22Rv1 (cell line): ENCODE measurements around the gene ACACB.

Source experiments
- H3K27ac ChIP-seq: fragments of 450-650 bp; 2 replicates; pipeline ENCODE4 v1.5.1; 2017
- CTCF ChIP-seq: fragments of 450-650 bp; IDR thresholded peaks from 2 replicates; pipeline ENCODE4 v1.5.1; 2017; ENCODE audit warnings: mild to moderate bottlenecking
- ZFX ChIP-seq: fragments of 450-650 bp; IDR thresholded peaks from 2 replicates; pipeline ENCODE4 v1.6.1; 2017; ENCODE audit warnings: antibody characterized with exemption, borderline replicate concordance

The ACACB gene

GRCh38 chr12:109154451-109155438 is 38.4 kb downstream of the ACACB start:
- peak overlapping the region; percentile 87 for H3K27ac ChIP-seq
- TF ChIP-seq CTCF (no peak), ZFX (no peak)

GRCh38 chr12:109156036-109156435 is 39.6 kb downstream of the ACACB start:
- H3K27ac ChIP-seq: no peak overlapping the region
- TF ChIP-seq CTCF (no peak), ZFX (no peak)

- H3K27ac ChIP-seq: no peak overlapping the region
- no peak for TF ChIP-seq ZFX
- TF ChIP-seq CTCF: no peak
Observed at GRCh38 chr12:109156586-109156985, 40.2 kb downstream of the ACACB start.

- H3K27ac ChIP-seq: no peak overlapping the region
- no peak for TF ChIP-seq CTCF
- TF ChIP-seq ZFX: no peak
Observed at GRCh38 chr12:109157986-109158385, 41.6 kb downstream of the ACACB start.

GRCh38 chr12:109160433-109160832 is 44.0 kb downstream of the ACACB start:
- no peak overlapping the region for H3K27ac ChIP-seq
- TF ChIP-seq ZFX (no peak), CTCF (no peak)

- H3K27ac ChIP-seq: no peak overlapping the region
- TF ChIP-seq ZFX: no peak
- TF ChIP-seq CTCF: no peak
Observed at GRCh38 chr12:109160873-109161272, 44.5 kb downstream of the ACACB start.

- TF ChIP-seq ZFX (no peak), CTCF (no peak)
- H3K27ac ChIP-seq: no peak overlapping the region
Observed at GRCh38 chr12:109162551-109162950, 46.2 kb downstream of the ACACB start.
